IMR-90 (cell line): ENCODE data around the gene CDKAL1. TPM values are rescaled to one million over a fixed set of nuclear protein-coding genes. Genes with fewer than 3 reads are reported as not detected.

Experiments
- ATAC-seq: fragments of 200-7000 bp; cut with Tn5 transposase; 2 replicates; pipeline ENCODE4 v1.9.1; 2020; ENCODE audit warnings: low read depth, mild to moderate bottlenecking, moderate library complexity
- BruUV-seq: library from RNA; stranded (reverse); fragments of 400-500 nt; replicated peaks from 2 replicates; lab custom pipeline; 2021; lab: Mats Ljungman, UMichigan
- CTCF ChIA-PET: fragments of 300-600 bp; formaldehyde crosslinking; extraction: SDS; loops from one replicate; lab custom pipeline; 2021; ENCODE audit warnings: antibody characterized with exemption; lab: Yijun Ruan, JAX
- POLR2A ChIA-PET: fragments of 300-600 bp; sonication (Branson Sonifier 250); formaldehyde crosslinking; loops from one replicate; lab custom pipeline; 2022; ENCODE audit warnings: antibody characterized with exemption; ENCODE audit not compliant: unreplicated experiment; lab: Charles Lee
- DNase-seq: peaks from one replicate; pipeline ENCODE4 v3.0.0; 2013
- H2AFZ ChIP-seq: replicated peaks from 2 replicates; pipeline ENCODE3; 2013; ENCODE audit warnings: low read length, mild to moderate bottlenecking; ENCODE audit not compliant: poor library complexity
- H2AK5ac ChIP-seq: 2 replicates; pipeline ENCODE4 v1.6.1; 2013; ENCODE audit warnings: low read depth, low read length, inconsistent platforms
- H2AK9ac ChIP-seq: replicated peaks from 2 replicates; pipeline ENCODE3; 2013; ENCODE audit warnings: mild to moderate bottlenecking, low read depth, low read length, moderate library complexity; ENCODE audit not compliant: poor library complexity
- H2BK120ac ChIP-seq: 2 replicates; pipeline ENCODE4 v1.6.1; 2013; ENCODE audit warnings: low read depth, low read length, inconsistent platforms
- H2BK15ac ChIP-seq: 3 replicates; pipeline ENCODE4 v1.6.1; 2013; ENCODE audit warnings: low read depth, low read length, inconsistent platforms
- H2BK20ac ChIP-seq: 2 replicates; pipeline ENCODE4 v1.6.1; 2013; ENCODE audit warnings: low read depth, mild to moderate bottlenecking, inconsistent platforms, low read length, moderate library complexity
- H2BK5ac ChIP-seq: 2 replicates; pipeline ENCODE4 v1.6.1; 2013; ENCODE audit warnings: mild to moderate bottlenecking, low read depth, low read length, inconsistent platforms; ENCODE audit not compliant: poor library complexity, severe bottlenecking
- H3K14ac ChIP-seq: replicated peaks from 2 replicates; pipeline ENCODE4 v1.6.1; 2013; ENCODE audit warnings: low read depth, low read length, inconsistent platforms
- H3K18ac ChIP-seq: 2 replicates; pipeline ENCODE4 v1.6.1; 2013; ENCODE audit warnings: low read depth, low read length, control low read depth
- H3K23ac ChIP-seq: 2 replicates; pipeline ENCODE4 v1.6.1; 2013; ENCODE audit warnings: low read depth, low read length, inconsistent platforms
- H3K27ac ChIP-seq: 2 replicates; pipeline ENCODE4 v1.5.1; 2013; ENCODE audit warnings: mild to moderate bottlenecking, control low read depth, low read length; ENCODE audit not compliant: insufficient read depth
- H3K27me3 ChIP-seq: 2 replicates; pipeline ENCODE4 v1.6.1; 2013; ENCODE audit warnings: low read length; ENCODE audit not compliant: control insufficient read depth, insufficient read depth
- H3K36me3 ChIP-seq: 2 replicates; pipeline ENCODE4 v1.6.1; 2013; ENCODE audit warnings: low read length, mixed read lengths; ENCODE audit not compliant: control insufficient read depth, insufficient read depth
- H3K4ac ChIP-seq: 2 replicates; pipeline ENCODE4 v1.6.1; 2013; ENCODE audit warnings: low read depth, low read length, inconsistent platforms
- H3K4me1 ChIP-seq: 2 replicates; pipeline ENCODE4 v1.6.1; 2013; ENCODE audit warnings: low read length, mixed read lengths; ENCODE audit not compliant: control insufficient read depth, insufficient read depth
- H3K4me2 ChIP-seq: 2 replicates; pipeline ENCODE4 v1.6.1; 2013; ENCODE audit warnings: low read depth, mild to moderate bottlenecking, control low read depth, low read length, moderate library complexity
- H3K4me3 ChIP-seq: 2 replicates; pipeline ENCODE4 v1.5.1; 2013; ENCODE audit warnings: low read depth, mild to moderate bottlenecking, control low read depth, low read length, moderate library complexity; ENCODE audit not compliant: insufficient read depth
- H3K56ac ChIP-seq: 2 replicates; pipeline ENCODE4 v1.6.1; 2013; ENCODE audit warnings: low read length, inconsistent platforms; ENCODE audit not compliant: insufficient read depth; ENCODE audit errors: extremely low read depth
- H3K79me1 ChIP-seq, 2 experiments: 2 replicates each; pipeline ENCODE4 v1.6.1; 2013; ENCODE audit warnings: low read length in 2 of 2, inconsistent platforms in 1 of 2, low read depth in 1 of 2
- H3K9ac ChIP-seq: 2 replicates; pipeline ENCODE4 v1.6.1; 2013; ENCODE audit warnings: low read depth, low read length, control low read depth
- H3K9me1 ChIP-seq: 2 replicates; pipeline ENCODE4 v1.6.1; 2013; ENCODE audit warnings: low read length, inconsistent platforms; ENCODE audit not compliant: insufficient read depth
- H3K9me3 ChIP-seq: 2 replicates; pipeline ENCODE4 v1.6.1; 2013; ENCODE audit warnings: low read length; ENCODE audit not compliant: control insufficient read depth, insufficient read depth
- H4K20me1 ChIP-seq: 2 replicates; pipeline ENCODE4 v1.6.1; 2013; ENCODE audit warnings: low read length, inconsistent platforms; ENCODE audit not compliant: insufficient read depth
- H4K5ac ChIP-seq: 2 replicates; pipeline ENCODE4 v1.6.1; 2013; ENCODE audit warnings: mild to moderate bottlenecking, low read depth, low read length, control low read depth
- H4K8ac ChIP-seq, 2 experiments: 2 replicates each; pipeline ENCODE4 v1.6.1; 2013; ENCODE audit warnings: low read depth in 2 of 2, low read length in 2 of 2, control low read depth in 1 of 2, inconsistent platforms in 1 of 2
- H4K91ac ChIP-seq: 2 replicates; pipeline ENCODE4 v1.6.1; 2013; ENCODE audit warnings: low read depth, low read length, inconsistent platforms; ENCODE audit not compliant: insufficient read depth
- CHD1 ChIP-seq: IDR thresholded peaks from 2 replicates; pipeline ENCODE4 v1.6.1; 2012; ENCODE audit warnings: low read depth, low read length, improper control_type of control experiment
- FOS ChIP-seq: fragments of 150-350 bp; IDR thresholded peaks from 2 replicates; pipeline ENCODE4 v1.6.1; 2016; ENCODE audit warnings: low read depth, low read length
- NFE2L2 ChIP-seq: fragments of 150-350 bp; IDR thresholded peaks from 2 replicates; pipeline ENCODE4 v1.6.1; 2016; ENCODE audit warnings: low read depth, mild to moderate bottlenecking, low read length
- POLR2A ChIP-seq: IDR thresholded peaks from 2 replicates; pipeline ENCODE4 v1.6.1; 2012; ENCODE audit warnings: mild to moderate bottlenecking, low read depth, low read length
- RCOR1 ChIP-seq: IDR thresholded peaks from 2 replicates; pipeline ENCODE4 v1.6.1; 2012; ENCODE audit warnings: mild to moderate bottlenecking, low read length, improper control_type of control experiment; ENCODE audit not compliant: insufficient replicate concordance
- SMC3 ChIP-seq: fragments of 150-350 bp; IDR thresholded peaks from 2 replicates; pipeline ENCODE4 v1.6.1; 2016; ENCODE audit warnings: low read depth, mild to moderate bottlenecking, antibody characterized with exemption, low read length, moderate library complexity
- dilution Hi-C: fragments of 300-500 bp; cut with HindIII; formaldehyde crosslinking; loops from one replicate; pipeline ENCODE4 v1.14.3; 2018; ENCODE audit warnings: low sequenced_read_pairs; ENCODE audit not compliant: unreplicated experiment
- in situ Hi-C: fragments of 300-500 bp; cut with MboI; formaldehyde crosslinking; loops from 3 replicates; pipeline ENCODE4 v1.14.3; 2019; ENCODE audit warnings: low sequenced_read_pairs, inconsistent platforms, mixed read lengths
- intact Hi-C: fragments of 100-400 bp; cut with micrococcal nuclease; formaldehyde crosslinking; loops from 2 replicates; pipeline ENCODE4 v1.10.0; 2022
- polyA plus RNA-seq, 3 experiments: library from polyadenylated mRNA; depleted of rRNA; stranded (reverse); fragments of >200 nt; gene quantifications; 2 replicates each; pipeline ENCODE4 v1.2.3, GENCODE V29; 2012; ENCODE audit warnings: low replicate concordance in 1 of 3
- total RNA-seq: library from RNA; depleted of rRNA; stranded (reverse); fragments of >200 nt; gene quantifications from 2 replicates; pipeline ENCODE4 v1.2.3, GENCODE V29; 2012

CDKAL1 gene
- total and polyA plus RNA-seq, 2 of the 4 experiments (the other 2 are of a cell fraction), result 3.7 to 13.1 TPM

DNA sequence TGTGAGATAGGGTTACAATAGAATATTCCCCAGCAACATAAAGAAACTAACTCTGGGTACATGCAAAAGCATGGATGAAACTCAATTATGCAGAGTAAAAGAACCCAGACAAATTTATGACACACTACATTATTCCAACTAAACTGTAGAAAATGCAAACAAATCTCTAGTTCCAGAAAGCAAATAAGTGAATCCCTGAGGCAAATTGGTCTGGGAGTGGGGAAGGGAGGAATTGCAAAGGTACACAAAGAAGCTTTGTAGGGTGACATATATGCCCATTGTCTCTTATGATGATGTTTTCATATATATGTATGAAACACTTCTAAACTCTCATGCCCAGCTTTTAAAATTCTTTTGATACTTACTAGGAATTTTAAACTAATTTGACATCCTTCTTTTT lies 266.0 kb downstream of the CDKAL1 start:
- Histone ChIP-seq H3K14ac (no peak overlapping the region), H2AFZ (no peak overlapping the region), H2BK5ac (no peak overlapping the region), H2BK15ac (no peak overlapping the region), H2BK20ac (no peak overlapping the region), H2AK9ac (no peak overlapping the region), H3K18ac (no peak overlapping the region), H3K4me1 (peaks cover 2% of the 10 kb centered on the region), H3K9me3 (no peaks in the 10 kb centered on the region), H3K4ac (no peak overlapping the region), H3K27me3 (no peaks in the 10 kb centered on the region), H3K9me1 (no peaks in the 10 kb centered on the region), H3K9ac (no peak overlapping the region), H2AK5ac (no peak overlapping the region), H3K27ac (no peak overlapping the region), H3K79me1 (no peaks in the 10 kb centered on the region), H4K91ac (no peak overlapping the region), H3K56ac (no peak overlapping the region), H3K4me2 (no peak overlapping the region), H3K23ac (no peak overlapping the region), H3K4me3 (no peak overlapping the region), H3K36me3 (no peaks in the 10 kb centered on the region), H4K8ac (no peak overlapping the region), H2BK120ac (no peak overlapping the region), H4K20me1 (no peaks in the 10 kb centered on the region), H4K5ac (no peak overlapping the region)
- ATAC-seq (no peak), DNase-seq (no peak)
- dilution Hi-C loops, result no loop called here
- CTCF ChIA-PET, result no interaction called here
- intact Hi-C loops, result no loop called here
- in situ Hi-C loops, result no loop called here
- BruUV-seq, result no TSS peak
- POLR2A ChIA-PET, result no interaction called here
- TF ChIP-seq NFE2L2 (no peak), SMC3 (no peak), POLR2A (no peak), CHD1 (no peak), FOS (no peak), RCOR1 (no peak)
